Measurements from ENCODE around the gene ANKS1A. TPM values are rescaled to one million over a fixed set of nuclear protein-coding genes. Genes with fewer than 3 reads are reported as not detected.

ANKS1A gene
- total and polyA plus RNA-seq, 2 experiments from 2014 or later: 17.5 to 25.4 TPM

GRCh38 chr6:34959224-34959623 is 70.2 kb downstream of the ANKS1A start:
- peaks cover 18% of the 10 kb centered on the region for H3K4me1 ChIP-seq (ENCODE audit: insufficient read depth)
- DNase-seq (ENCODE audit: low spot score): no peak
- no peaks in the 10 kb centered on the region for H3K9me3 ChIP-seq (ENCODE audit: low read depth)
- TF ChIP-seq EZH2 (IDR thresholded peaks at IDR 0.05; ENCODE audit: borderline replicate concordance): no peak
- TF ChIP-seq CTCF (IDR thresholded peaks at IDR 0.05; ENCODE audit: poor library complexity): no peak
- TF ChIP-seq EZH2phosphoT487 (IDR thresholded peaks at IDR 0.05; ENCODE audit: low read depth, severe bottlenecking, unreplicated experiment): no peak
- H3K9me2 ChIP-seq (replicated peaks; ENCODE audit: insufficient read depth): no peaks in the 10 kb centered on the region
- H3K4me2 ChIP-seq: no peak overlapping the region
- no peak overlapping the region for H3K27ac ChIP-seq
- H3K27me3 ChIP-seq: no peaks in the 10 kb centered on the region
- H3K4me3 ChIP-seq: no peak overlapping the region
- no peaks in the 10 kb centered on the region for H4K20me1 ChIP-seq (ENCODE audit: insufficient read depth, poor library complexity, severe bottlenecking)
- no peaks in the 10 kb centered on the region for H3K36me3 ChIP-seq (replicated peaks; ENCODE audit: insufficient read depth, low read depth)
- H2AFZ ChIP-seq: no peak overlapping the region
- peaks cover 66% of the 10 kb centered on the region for H3K79me2 ChIP-seq

GRCh38 chr6:34961082-34961481 is 72.0 kb downstream of the ANKS1A start:
- Histone ChIP-seq H2AFZ (no peak overlapping the region), H3K4me3 (no peak overlapping the region), H3K9me3 (ENCODE audit: low read depth) (no peaks in the 10 kb centered on the region), H3K4me1 (ENCODE audit: insufficient read depth) (peaks cover 12% of the 10 kb centered on the region), H3K36me3 (replicated peaks; ENCODE audit: insufficient read depth, low read depth) (no peaks in the 10 kb centered on the region), H3K27me3 (no peaks in the 10 kb centered on the region), H3K27ac (no peak overlapping the region), H4K20me1 (ENCODE audit: insufficient read depth, poor library complexity, severe bottlenecking) (no peaks in the 10 kb centered on the region), H3K4me2 (no peak overlapping the region), H3K79me2 (peaks cover 69% of the 10 kb centered on the region), H3K9me2 (replicated peaks; ENCODE audit: insufficient read depth) (no peaks in the 10 kb centered on the region)
- DNase-seq (ENCODE audit: low spot score): no peak
- TF ChIP-seq EZH2phosphoT487 (IDR thresholded peaks at IDR 0.05; ENCODE audit: low read depth, severe bottlenecking, unreplicated experiment): no peak
- WGBS (ENCODE audit: low lambda C conversion rate, missing lambda C conversion rate): 76% methylated on average over 2 of the region's 2 CpGs

- Histone ChIP-seq H3K27ac (no peak overlapping the region), H3K4me1 (ENCODE audit: insufficient read depth) (peaks cover 12% of the 10 kb centered on the region), H2AFZ (no peak overlapping the region), H3K9me3 (ENCODE audit: low read depth) (no peaks in the 10 kb centered on the region), H3K4me2 (no peak overlapping the region), H4K20me1 (ENCODE audit: insufficient read depth, poor library complexity, severe bottlenecking) (no peaks in the 10 kb centered on the region), H3K4me3 (no peak overlapping the region), H3K36me3 (replicated peaks; ENCODE audit: insufficient read depth, low read depth) (no peaks in the 10 kb centered on the region), H3K9me2 (replicated peaks; ENCODE audit: insufficient read depth) (no peaks in the 10 kb centered on the region), H3K27me3 (no peaks in the 10 kb centered on the region), H3K79me2 (peaks cover 69% of the 10 kb centered on the region)
- 92% methylated on average over 7 of the region's 7 CpGs for WGBS (ENCODE audit: low lambda C conversion rate, missing lambda C conversion rate)
- DNase-seq (ENCODE audit: low spot score): no peak
- no peak for TF ChIP-seq EZH2 (IDR thresholded peaks at IDR 0.05; ENCODE audit: borderline replicate concordance)
- no peak for TF ChIP-seq CTCF (IDR thresholded peaks at IDR 0.05; ENCODE audit: poor library complexity)
- TF ChIP-seq EZH2phosphoT487 (IDR thresholded peaks at IDR 0.05; ENCODE audit: low read depth, severe bottlenecking, unreplicated experiment): no peak
These were observed 72.5 kb downstream of the ANKS1A start for GRCh38 chr6:34961574-34961973.

GRCh38 chr6:34964564-34964963 is 75.5 kb downstream of the ANKS1A start:
- no peak overlapping the region for H3K4me3 ChIP-seq
- 85% methylated on average over 3 of the region's 3 CpGs for WGBS (ENCODE audit: low lambda C conversion rate, missing lambda C conversion rate)
- no peak overlapping the region for H3K27ac ChIP-seq
- TF ChIP-seq EZH2phosphoT487 (IDR thresholded peaks at IDR 0.05; ENCODE audit: low read depth, severe bottlenecking, unreplicated experiment) (no peak), EZH2 (IDR thresholded peaks at IDR 0.05; ENCODE audit: borderline replicate concordance) (no peak), CTCF (IDR thresholded peaks at IDR 0.05; ENCODE audit: poor library complexity) (no peak)
- no peak for DNase-seq (ENCODE audit: low spot score)
- no peaks in the 10 kb centered on the region for H3K27me3 ChIP-seq
- H3K4me1 ChIP-seq (ENCODE audit: insufficient read depth): no peaks in the 10 kb centered on the region
- no peaks in the 10 kb centered on the region for H3K36me3 ChIP-seq (replicated peaks; ENCODE audit: insufficient read depth, low read depth)
- H3K4me2 ChIP-seq: no peak overlapping the region
- no peaks in the 10 kb centered on the region for H3K9me3 ChIP-seq (ENCODE audit: low read depth)
- no peak overlapping the region for H2AFZ ChIP-seq
- no peaks in the 10 kb centered on the region for H3K9me2 ChIP-seq (replicated peaks; ENCODE audit: insufficient read depth)
- peaks cover 57% of the 10 kb centered on the region for H3K79me2 ChIP-seq
- H4K20me1 ChIP-seq (ENCODE audit: insufficient read depth, poor library complexity, severe bottlenecking): no peaks in the 10 kb centered on the region

Measured in hepatocyte (in vitro differentiated cells).